Peyer's patch (tissue), 4 donors: Measurements from ENCODE around the gene BEGAIN.

Source experiments
- POLR2A ChIP-seq, 2 donors: fragments of 450-650 bp; IDR thresholded peaks; one replicate each; pipeline ENCODE4 v1.5.1; 2017; ENCODE audit warnings: antibody characterized with exemption in 2 of 2, mild to moderate bottlenecking in 2 of 2, moderate library complexity in 2 of 2
- TF ChIP-seq, protein P1 (sequence below), 6 experiments: fragments of 450-650 bp in 4 of 6; fragments of 200-600 bp in 2 of 6; sonication (generic) in 1 of 6; IDR thresholded peaks; one replicate each; pipeline ENCODE4 v1.5.1; 2017 to 2019; ENCODE audit warnings: antibody characterized with exemption in 6 of 6, mild to moderate bottlenecking in 3 of 6, moderate library complexity in 1 of 6

DNA sequence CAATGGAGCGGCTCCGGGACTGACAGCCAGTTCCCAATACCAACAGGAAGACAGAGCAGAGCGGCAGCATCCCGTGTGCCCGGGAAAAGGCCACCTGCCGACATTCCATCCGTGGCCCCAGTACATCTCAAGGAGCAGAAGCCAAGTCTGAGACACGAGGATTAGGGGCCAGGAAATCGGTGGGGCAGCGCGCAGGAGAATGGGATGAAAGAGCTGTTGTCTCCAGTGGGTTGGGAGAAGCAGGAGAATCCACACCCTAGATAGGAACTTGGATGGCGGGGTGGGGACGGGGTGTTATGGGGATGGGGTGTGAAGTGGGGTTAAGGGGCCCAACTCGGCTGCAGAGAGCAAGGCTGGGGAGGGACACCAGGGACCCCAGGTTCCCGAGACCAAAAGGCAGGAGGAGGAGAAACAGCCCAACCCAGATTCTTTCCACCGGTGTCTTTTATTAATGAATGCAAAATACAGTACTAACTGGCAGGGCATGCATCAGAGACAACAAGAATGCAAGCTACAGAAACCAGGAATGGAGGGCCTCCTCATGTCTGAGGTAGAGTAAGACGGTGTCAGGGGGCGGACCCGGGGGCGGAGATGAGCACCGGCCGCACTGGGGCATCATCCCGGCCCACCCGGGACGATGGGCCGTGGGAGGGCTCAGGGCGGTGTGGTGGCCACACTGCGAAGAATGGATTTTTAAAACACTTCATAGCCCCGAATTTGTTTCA lies 50.3 kb downstream of the BEGAIN start:
- TF ChIP-seq, protein P1, sequence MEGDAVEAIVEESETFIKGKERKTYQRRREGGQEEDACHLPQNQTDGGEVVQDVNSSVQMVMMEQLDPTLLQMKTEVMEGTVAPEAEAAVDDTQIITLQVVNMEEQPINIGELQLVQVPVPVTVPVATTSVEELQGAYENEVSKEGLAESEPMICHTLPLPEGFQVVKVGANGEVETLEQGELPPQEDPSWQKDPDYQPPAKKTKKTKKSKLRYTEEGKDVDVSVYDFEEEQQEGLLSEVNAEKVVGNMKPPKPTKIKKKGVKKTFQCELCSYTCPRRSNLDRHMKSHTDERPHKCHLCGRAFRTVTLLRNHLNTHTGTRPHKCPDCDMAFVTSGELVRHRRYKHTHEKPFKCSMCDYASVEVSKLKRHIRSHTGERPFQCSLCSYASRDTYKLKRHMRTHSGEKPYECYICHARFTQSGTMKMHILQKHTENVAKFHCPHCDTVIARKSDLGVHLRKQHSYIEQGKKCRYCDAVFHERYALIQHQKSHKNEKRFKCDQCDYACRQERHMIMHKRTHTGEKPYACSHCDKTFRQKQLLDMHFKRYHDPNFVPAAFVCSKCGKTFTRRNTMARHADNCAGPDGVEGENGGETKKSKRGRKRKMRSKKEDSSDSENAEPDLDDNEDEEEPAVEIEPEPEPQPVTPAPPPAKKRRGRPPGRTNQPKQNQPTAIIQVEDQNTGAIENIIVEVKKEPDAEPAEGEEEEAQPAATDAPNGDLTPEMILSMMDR (IDR thresholded peaks at IDR 0.05): no peak
- no peak for TF ChIP-seq POLR2A (IDR thresholded peaks at IDR 0.05)
